ENCODE measurements around the gene DENND5B.

Gene DENND5B

DNA sequence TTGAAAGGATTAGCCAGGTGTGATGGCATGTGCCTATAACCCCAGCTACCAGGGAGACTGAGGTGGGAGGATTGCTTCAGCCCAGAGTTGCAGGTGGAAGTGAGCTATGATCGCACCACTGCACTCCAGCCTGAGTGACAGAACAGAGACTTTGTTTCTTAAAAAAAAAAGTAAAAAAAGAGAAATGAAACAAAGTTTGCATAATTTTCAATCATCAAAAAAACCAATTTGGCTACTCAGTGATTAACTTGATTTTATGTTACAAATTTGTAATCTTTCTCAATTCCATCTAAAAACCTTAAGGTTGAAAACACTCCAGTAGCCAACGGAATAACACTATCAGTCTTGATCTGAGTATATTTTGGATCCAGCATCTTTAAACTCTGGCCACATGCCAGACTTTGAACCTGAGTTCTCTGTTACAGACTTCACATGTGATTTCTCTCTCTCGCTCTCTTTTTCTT is 12.6 kb upstream of the DENND5B start:
- ATAC-seq (no peak), DNase-seq (ENCODE audit: low spot score in 2 of 2) (no peak)
- Mint-ChIP-seq H3K27ac (no peak overlapping the region), H3K4me3 (no peak overlapping the region), H3K9me3 (peaks cover 11% of the 10 kb centered on the region), H3K4me1 (no peaks in the 10 kb centered on the region), H3K36me3 (no peaks in the 10 kb centered on the region)

DNA sequence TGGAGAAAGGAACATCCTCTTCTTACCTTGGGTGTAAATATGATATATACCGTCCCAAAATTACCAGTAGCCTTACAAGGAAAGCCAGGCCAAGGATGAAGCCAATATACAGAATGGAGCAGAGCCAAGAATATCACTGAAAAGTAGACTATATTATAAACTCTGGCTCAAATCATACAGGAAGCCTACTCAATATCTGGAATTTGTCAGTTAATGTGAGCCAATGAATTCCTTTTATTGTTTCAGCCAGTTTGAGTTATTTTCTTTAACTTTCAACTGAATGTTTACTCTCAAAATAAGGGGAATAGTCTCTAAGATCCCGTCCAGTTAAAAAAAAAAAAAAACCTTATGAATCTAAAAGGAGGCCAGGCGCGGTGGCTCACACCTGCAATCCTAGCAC is 9.8 kb upstream of the DENND5B start:
- no peaks in the 10 kb centered on the region for H3K4me1 Mint-ChIP-seq
- H3K9me3 Mint-ChIP-seq = no peaks in the 10 kb centered on the region
- H3K36me3 Mint-ChIP-seq = no peaks in the 10 kb centered on the region
- H3K4me3 Mint-ChIP-seq = no peak overlapping the region
- DNase-seq (ENCODE audit: low spot score in 2 of 2) = no peak
- H3K27ac Mint-ChIP-seq = no peak overlapping the region
- ATAC-seq = no peak

DNA sequence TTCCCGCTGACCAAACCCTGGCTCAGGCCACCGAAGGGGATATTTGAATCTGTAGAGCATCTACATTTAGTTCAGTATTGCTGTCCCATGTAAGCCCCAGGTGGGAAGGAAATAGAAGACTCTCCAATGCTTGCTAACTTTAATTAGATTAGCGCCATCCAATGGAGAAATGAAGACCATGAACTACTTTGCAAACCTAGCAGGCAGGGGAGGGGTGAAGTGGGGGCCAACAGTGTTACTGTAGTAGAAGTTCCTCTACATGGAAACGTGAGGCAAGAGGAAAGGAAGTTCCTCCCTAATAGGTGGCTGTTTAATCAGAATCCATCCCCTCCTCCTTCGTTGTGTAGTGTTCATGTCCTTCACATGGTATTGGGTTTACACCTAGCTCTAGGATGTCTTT is 9.3 kb upstream of the DENND5B start:
- ATAC-seq = no peak
- Mint-ChIP-seq H3K4me1 (no peaks in the 10 kb centered on the region), H3K4me3 (no peak overlapping the region), H3K27ac (no peak overlapping the region), H3K36me3 (no peaks in the 10 kb centered on the region), H3K9me3 (no peaks in the 10 kb centered on the region)
- no peak for DNase-seq (ENCODE audit: low spot score in 2 of 2)

DNA sequence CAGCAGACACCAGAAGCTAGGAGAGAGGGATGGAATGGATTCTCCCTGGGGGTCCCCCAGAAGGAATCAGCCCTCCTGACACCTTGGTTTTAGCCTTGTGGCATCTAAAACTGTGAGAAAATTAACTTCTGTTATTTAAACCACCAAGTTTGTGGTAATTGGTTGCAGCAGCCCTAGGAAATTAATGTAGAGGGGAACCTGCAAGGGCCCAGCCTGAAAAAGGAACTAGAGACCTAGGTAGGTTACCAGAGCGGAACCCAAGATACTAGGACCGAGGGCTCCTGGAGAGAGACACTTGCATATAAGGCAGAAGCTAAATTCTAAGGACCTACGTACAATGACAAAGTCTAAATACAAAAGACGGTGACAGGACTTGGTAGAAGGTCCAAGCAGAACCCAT is 8.1 kb upstream of the DENND5B start:
- H3K9me3 Mint-ChIP-seq = no peaks in the 10 kb centered on the region
- no peak for ATAC-seq
- DNase-seq (ENCODE audit: low spot score in 2 of 2) = no peak
- H3K27ac Mint-ChIP-seq = no peak overlapping the region
- no peaks in the 10 kb centered on the region for H3K4me1 Mint-ChIP-seq
- no peak overlapping the region for H3K4me3 Mint-ChIP-seq
- no peaks in the 10 kb centered on the region for H3K36me3 Mint-ChIP-seq

DNA sequence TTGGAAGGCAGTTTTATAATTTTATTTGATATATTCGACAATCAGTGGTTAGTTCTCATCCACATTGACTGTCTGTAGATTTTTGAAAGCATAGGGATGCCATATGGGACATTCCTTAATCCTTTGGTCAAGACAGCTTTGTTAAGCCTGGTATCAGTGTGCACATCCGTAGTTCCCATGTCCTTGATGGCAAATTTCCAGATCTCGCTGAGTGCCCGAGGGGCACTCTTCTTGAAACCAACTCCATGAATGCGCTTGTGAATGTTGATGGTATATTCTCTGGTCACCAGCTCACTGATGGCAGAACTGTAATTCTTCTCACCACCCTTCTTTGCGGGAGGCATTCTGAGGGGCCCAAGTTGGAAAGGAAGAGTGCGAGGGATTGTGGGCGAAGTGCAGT is 6.1 kb upstream of the DENND5B start:
- Mint-ChIP-seq H3K27ac (no peak overlapping the region), H3K9me3 (no peaks in the 10 kb centered on the region), H3K4me1 (no peaks in the 10 kb centered on the region), H3K4me3 (no peak overlapping the region), H3K36me3 (no peaks in the 10 kb centered on the region)
- DNase-seq (ENCODE audit: low spot score in 2 of 2) = no peak
- no peak for ATAC-seq

DNA sequence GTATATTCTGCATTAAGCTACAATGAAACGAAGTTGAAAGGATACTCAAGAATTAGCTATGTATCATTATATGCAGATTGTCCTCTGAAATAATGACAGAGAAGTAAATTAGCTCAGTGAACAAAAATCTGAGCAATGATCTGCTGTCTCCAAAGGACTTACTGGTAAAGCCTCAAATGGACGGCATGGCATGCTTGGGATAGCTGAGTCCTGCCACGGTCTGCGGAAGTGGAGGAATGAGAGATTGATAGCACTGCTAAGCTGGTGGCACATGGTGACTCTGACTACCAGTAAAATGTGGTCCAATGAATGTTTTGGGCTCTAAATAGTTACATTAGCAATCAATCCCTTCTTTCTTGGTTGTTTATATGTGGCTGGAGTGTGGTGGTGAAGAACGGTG is 3.7 kb upstream of the DENND5B start:
- DNase-seq (ENCODE audit: low spot score in 2 of 2) (no peak), ATAC-seq (no peak)
- Mint-ChIP-seq H3K27ac (no peak overlapping the region), H3K9me3 (no peaks in the 10 kb centered on the region), H3K4me1 (peaks cover 9% of the 10 kb centered on the region), H3K4me3 (no peak overlapping the region), H3K36me3 (no peaks in the 10 kb centered on the region)

DNA sequence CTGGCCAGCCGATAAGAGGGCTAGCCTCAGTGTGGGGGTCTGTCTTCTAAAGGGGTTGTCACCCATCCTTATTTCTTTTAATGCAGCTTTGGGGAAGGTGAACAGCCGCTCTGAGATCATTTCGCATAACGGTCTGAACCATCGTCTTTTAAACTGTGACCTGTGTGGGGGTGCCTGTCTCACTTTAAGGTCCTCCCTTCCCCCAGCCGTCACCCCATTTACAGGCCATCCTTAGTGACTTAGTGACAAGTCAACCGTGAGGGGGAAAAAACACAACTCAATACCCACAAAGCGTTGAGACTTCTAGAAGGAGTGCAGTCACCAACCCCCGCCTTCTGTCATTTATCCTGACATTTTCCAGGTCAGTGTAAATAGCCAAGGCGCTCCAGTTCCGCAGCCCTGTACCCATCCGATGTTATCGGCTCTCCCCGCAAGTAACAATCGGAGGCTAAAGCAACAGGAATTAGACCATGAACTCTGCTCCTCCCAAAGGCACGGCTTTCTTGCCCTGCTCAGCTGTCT is 505 bp upstream of the DENND5B start:
- no peak for DNase-seq (ENCODE audit: low spot score in 2 of 2)
- peaks cover 14% of the 10 kb centered on the region for H3K4me1 Mint-ChIP-seq
- no peaks in the 10 kb centered on the region for H3K36me3 Mint-ChIP-seq
- peak; percentile 12 for ATAC-seq
- peak overlapping the region; percentile 71 for H3K4me3 Mint-ChIP-seq
- no peaks in the 10 kb centered on the region for H3K9me3 Mint-ChIP-seq
- H3K27ac Mint-ChIP-seq = peak overlapping the region; percentile 34

DNA sequence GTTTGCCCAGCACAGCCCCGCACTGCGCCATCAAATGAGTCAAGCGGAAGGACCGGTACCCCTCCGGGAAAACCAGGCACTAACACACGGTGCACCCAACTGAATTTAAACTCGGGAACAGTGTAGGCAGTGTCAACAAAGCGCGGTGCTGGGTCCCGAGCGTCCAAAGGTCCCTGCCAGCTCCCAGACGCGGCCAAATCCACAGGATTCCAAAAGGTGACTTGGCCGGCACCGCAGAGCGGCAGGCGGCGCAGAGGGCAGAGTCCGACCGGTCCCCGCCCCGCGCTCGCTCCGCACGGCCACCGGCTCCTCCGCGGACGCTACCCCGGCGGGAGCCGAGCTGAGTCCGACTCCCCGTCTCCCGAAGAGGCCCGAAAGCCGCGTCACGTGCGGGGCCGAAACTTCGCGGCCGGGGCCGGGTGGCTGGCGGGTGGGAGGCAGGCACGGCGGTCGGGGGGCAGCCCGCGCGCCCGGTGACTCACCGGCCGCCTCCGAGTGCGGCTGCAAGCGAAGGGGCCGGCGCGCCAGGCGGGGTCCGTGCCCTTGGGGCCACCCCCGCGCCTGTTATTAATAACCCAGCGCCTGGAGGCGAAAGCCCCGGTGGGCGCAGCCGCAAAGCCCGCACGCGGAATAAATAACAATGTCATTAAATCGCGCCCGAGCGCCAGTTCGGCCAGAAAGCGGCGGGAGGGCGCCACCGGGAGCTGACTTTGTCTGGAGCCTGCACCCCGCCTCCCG is 863 bp downstream of the DENND5B start:
- ATAC-seq (peak; percentile 55), DNase-seq (ENCODE audit: low spot score in 2 of 2) (peak; percentile 22 to 56)
- Mint-ChIP-seq H3K36me3 (no peaks in the 10 kb centered on the region), H3K27ac (no peak overlapping the region), H3K4me3 (peak overlapping the region; percentile 65), H3K9me3 (no peaks in the 10 kb centered on the region), H3K4me1 (peaks cover 14% of the 10 kb centered on the region)

DNA sequence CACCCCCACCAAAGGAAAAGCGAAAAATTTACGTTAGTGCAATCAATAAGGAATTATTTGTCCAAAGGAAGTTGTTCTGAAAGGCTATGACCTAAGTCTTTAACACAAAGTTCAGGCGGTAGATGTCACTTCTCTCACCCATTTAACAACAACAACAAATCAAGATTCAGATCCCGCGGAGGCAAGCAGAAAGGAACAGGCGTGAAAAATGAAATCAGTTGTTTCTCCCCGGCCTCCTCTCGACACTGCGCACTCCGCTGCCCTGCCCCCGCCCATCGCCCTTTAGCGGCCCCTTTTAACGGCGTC is 1.4 kb downstream of the DENND5B start:
- DNase-seq (ENCODE audit: low spot score in 2 of 2) (no peak), ATAC-seq (peak; percentile 60)
- no peak overlapping the region for H3K27ac Mint-ChIP-seq
- H3K4me3 Mint-ChIP-seq = peak overlapping the region; percentile 65
- no peaks in the 10 kb centered on the region for H3K9me3 Mint-ChIP-seq
- H3K4me1 Mint-ChIP-seq = peaks cover 14% of the 10 kb centered on the region
- H3K36me3 Mint-ChIP-seq = no peaks in the 10 kb centered on the region

DNA sequence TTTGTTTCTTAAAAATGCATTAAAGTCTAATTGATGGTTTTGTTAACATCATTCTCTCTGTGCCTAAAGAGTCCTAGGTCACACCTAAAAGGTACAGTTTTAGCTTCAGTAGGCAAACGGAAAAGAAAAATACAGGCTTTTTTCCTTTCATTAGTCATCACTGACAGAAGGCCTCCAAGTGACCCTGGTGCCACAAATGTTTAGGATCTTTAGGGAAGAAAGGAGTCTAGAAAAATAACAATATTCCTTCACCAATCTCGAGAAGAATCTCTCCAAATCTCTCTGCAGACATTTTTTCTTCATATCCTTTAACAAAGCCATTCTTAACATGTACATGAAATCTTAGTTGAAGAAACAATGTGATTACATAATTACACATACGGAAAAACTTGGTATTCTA is 2.0 kb downstream of the DENND5B start:
- ATAC-seq (no peak), DNase-seq (ENCODE audit: low spot score in 2 of 2) (no peak)
- Mint-ChIP-seq H3K4me1 (peaks cover 14% of the 10 kb centered on the region), H3K9me3 (no peaks in the 10 kb centered on the region), H3K4me3 (peak overlapping the region; percentile 65), H3K36me3 (no peaks in the 10 kb centered on the region), H3K27ac (no peak overlapping the region)

DNA sequence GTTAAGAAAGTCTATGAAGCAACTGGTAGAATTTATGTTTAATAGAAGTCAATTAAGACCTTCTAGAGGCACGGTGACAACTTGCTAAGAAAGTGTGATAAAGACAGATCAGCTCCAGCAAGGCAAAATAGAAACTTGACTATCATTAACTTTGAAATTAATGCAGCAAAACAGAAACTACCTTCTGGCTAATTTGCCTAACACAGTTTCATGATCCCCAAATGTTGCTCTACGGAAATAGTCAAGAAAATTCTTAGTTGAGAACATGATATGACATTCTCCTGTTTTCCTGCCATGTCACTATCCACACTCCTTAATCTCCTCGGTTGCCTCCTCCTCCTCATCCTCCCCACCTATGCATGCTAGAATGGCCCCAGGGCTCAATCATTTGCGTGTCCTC is 4.2 kb downstream of the DENND5B start:
- no peak overlapping the region for H3K4me3 Mint-ChIP-seq
- DNase-seq (ENCODE audit: low spot score in 2 of 2) (no peak), ATAC-seq (no peak)
- peaks cover 13% of the 10 kb centered on the region for H3K4me1 Mint-ChIP-seq
- H3K36me3 Mint-ChIP-seq = no peaks in the 10 kb centered on the region
- no peaks in the 10 kb centered on the region for H3K9me3 Mint-ChIP-seq
- H3K27ac Mint-ChIP-seq = no peak overlapping the region

DNA sequence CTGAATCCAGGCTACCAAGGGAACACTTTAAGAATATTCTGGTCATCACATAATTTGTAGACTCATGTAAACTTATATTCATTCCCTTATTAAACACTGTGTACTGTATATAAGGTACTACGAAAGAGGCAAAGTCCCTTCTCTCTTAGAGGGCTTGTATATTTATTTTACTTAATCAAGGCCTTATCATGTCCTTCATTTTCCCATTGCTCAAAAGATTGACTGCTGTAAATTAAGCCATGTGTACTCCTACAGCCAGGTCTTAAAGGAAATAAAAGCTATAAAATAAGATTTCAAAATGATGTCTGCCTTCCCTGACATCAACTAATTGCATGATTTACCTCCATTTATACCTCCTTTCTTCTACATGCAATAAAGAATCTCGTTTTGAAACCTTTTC is 5.0 kb downstream of the DENND5B start:
- DNase-seq (ENCODE audit: low spot score in 2 of 2) = no peak
- ATAC-seq = no peak
- Mint-ChIP-seq H3K36me3 (no peaks in the 10 kb centered on the region), H3K9me3 (no peaks in the 10 kb centered on the region), H3K4me3 (no peak overlapping the region), H3K4me1 (peaks cover 7% of the 10 kb centered on the region), H3K27ac (no peak overlapping the region)

DNA sequence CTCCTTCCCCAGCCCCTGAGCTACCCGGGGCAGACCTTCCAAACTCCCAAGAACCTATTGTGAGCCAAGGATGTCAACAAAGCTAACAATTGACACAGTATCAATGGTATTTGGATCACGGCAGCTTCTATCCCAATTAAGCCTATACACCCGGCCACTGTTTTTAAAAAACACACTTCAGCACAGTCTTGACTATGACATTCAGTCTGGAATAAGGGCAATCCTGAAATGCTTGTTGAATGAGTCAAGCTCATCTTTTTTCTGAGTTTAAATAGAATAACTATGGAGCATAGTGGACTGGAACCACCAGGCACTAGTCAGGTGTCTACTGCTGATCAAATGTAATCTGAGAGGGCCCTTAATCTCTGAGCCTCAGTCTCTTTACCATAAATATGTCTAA is 5.7 kb downstream of the DENND5B start:
- Mint-ChIP-seq H3K27ac (no peak overlapping the region), H3K4me1 (peaks cover 7% of the 10 kb centered on the region), H3K36me3 (no peaks in the 10 kb centered on the region), H3K9me3 (no peaks in the 10 kb centered on the region), H3K4me3 (no peak overlapping the region)
- DNase-seq (ENCODE audit: low spot score in 2 of 2) (no peak), ATAC-seq (no peak)

DNA sequence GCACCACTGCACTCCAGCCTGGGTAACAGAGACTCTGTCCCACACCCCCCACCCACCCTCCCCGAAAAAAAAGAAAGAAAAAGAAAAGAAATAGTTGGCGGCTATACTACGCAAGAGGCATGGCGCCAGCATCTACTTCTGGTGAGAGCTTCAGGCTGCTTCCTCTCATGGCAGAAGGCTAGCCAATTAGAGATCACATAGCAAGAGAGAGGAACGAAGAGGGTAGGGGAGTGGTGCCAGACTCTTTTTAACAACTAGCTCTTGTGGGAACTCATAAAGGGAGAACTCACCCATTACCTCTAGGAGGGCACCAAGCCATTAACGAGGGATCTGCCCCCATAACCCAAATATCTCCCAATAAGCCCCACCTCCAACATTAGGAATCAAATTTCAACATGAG is 6.2 kb downstream of the DENND5B start:
- Mint-ChIP-seq H3K4me3 (no peak overlapping the region), H3K36me3 (no peaks in the 10 kb centered on the region), H3K27ac (no peak overlapping the region), H3K9me3 (no peaks in the 10 kb centered on the region), H3K4me1 (peaks cover 6% of the 10 kb centered on the region)
- no peak for DNase-seq (ENCODE audit: low spot score in 2 of 2)
- ATAC-seq = no peak

DNA sequence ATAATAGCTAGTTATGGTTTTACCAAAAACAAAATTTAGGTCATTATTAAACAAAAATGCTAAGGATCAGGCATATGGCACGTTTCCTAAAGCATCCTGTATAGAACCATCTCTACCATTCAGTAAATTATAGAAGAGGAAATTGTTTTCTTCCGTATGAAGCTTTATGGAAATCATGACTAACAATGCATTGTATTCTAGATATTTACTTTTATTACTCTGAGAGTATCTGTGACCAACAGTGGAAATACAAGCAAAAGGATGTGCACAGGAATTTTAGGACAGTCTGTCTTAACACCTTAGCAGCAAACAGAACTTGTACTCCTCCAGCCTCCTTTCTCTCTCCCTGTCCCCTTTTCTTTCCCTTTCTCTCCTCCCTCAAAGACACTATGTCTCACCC is 7.1 kb downstream of the DENND5B start:
- Mint-ChIP-seq H3K4me3 (no peak overlapping the region), H3K27ac (no peak overlapping the region), H3K4me1 (no peaks in the 10 kb centered on the region), H3K36me3 (no peaks in the 10 kb centered on the region), H3K9me3 (no peaks in the 10 kb centered on the region)
- DNase-seq (ENCODE audit: low spot score in 2 of 2) (no peak), ATAC-seq (no peak)

DNA sequence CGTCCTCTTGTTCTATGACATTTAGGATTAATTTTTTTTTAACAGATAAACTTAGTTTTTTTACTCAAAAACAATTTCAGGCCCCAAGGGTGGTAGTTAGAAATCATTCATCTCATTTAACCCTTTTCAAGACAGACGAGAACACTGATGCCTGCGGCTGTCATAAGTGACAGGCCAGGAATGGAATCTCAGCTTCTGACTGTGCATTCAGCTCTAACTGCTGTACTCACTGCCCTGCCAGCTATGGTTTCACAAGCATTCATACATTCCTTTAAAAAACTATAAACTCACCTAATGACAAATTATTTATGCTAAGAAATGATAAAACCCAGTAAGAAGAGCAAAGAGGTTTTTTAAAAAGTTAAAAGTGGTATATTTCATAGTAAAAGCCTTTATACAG is 8.8 kb downstream of the DENND5B start:
- no peaks in the 10 kb centered on the region for H3K9me3 Mint-ChIP-seq
- H3K4me3 Mint-ChIP-seq = no peak overlapping the region
- H3K36me3 Mint-ChIP-seq = no peaks in the 10 kb centered on the region
- no peak for DNase-seq (ENCODE audit: low spot score in 2 of 2)
- H3K4me1 Mint-ChIP-seq = no peaks in the 10 kb centered on the region
- H3K27ac Mint-ChIP-seq = no peak overlapping the region
- ATAC-seq = no peak

DNA sequence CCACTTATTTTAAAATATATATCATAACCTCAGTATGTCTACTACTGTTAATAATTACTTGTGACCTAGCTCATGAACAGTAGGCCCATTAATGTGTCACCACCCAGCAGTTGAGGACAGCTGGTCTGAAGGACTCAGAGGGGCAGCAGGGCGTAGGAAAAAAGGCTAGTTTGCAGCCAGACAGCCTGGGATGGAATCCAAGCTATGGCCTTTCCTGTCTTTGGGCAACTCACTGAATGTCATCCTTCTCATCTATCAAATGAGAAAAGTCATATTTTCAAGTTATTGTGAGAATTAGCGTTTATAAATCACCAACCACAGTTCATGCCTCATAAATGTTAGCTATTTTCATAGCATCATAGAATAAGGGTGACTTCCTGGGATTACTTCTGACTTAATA is 12.3 kb downstream of the DENND5B start:
- DNase-seq (ENCODE audit: low spot score in 2 of 2) = no peak
- H3K27ac Mint-ChIP-seq = no peak overlapping the region
- H3K4me1 Mint-ChIP-seq = no peaks in the 10 kb centered on the region
- no peak for ATAC-seq
- H3K4me3 Mint-ChIP-seq = no peak overlapping the region
- H3K9me3 Mint-ChIP-seq = no peaks in the 10 kb centered on the region
- H3K36me3 Mint-ChIP-seq = no peaks in the 10 kb centered on the region

Data from stimulated activated effector memory CD8-positive, alpha-beta T cell treated with anti-CD3 and anti-CD28 coated beads, Interleukin-12 subunit alpha, Interleukin-12 subunit beta, amount 100 ng/mL, for 72 hours (primary cell).